ENCODE data around the gene VCPKMT. TPM values are rescaled to one million over a fixed set of nuclear protein-coding genes. Genes with fewer than 3 reads are reported as not detected.

Gene VCPKMT
- total RNA-seq, 1 donor from 2014 or later: 13.9 TPM

DNA sequence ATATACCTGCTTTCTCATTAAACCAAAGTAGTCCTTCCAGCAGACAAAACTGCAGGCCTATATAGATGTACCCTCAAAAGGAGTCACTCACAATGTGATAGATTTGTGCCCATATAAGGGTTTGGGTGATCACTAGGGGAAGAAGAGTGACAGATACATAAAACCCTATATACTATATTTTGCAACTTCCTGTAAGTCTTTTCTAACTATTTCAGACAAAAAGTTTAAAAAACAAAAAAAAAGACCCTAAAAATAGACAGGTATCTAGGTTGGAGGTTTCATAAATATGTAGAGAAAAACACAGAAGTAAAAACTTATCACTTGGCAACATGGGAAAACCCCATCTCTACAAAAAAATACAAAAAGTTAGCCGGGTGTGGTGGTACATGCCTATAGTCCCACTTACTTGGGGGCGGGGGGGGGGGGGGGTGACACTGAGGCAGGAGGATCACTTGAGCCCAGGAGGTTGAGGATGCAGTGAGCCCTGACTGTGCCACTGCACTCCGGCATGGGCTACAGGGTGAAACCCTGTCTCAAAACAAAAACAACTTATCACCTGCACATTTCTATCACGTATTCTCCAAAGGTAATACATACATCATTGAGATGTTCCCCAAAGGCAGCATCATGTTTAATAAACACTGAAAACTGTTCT, 2.9 kb downstream of the VCPKMT start:
- H3K4me1 Mint-ChIP-seq (ENCODE audit: unreplicated experiment): peaks cover 6% of the 10 kb centered on the region
- no peaks in the 10 kb centered on the region for H3K9me3 Mint-ChIP-seq
- H3K27ac Mint-ChIP-seq: peak overlapping the region; percentile 22
- TF ChIP-seq, protein P1, sequence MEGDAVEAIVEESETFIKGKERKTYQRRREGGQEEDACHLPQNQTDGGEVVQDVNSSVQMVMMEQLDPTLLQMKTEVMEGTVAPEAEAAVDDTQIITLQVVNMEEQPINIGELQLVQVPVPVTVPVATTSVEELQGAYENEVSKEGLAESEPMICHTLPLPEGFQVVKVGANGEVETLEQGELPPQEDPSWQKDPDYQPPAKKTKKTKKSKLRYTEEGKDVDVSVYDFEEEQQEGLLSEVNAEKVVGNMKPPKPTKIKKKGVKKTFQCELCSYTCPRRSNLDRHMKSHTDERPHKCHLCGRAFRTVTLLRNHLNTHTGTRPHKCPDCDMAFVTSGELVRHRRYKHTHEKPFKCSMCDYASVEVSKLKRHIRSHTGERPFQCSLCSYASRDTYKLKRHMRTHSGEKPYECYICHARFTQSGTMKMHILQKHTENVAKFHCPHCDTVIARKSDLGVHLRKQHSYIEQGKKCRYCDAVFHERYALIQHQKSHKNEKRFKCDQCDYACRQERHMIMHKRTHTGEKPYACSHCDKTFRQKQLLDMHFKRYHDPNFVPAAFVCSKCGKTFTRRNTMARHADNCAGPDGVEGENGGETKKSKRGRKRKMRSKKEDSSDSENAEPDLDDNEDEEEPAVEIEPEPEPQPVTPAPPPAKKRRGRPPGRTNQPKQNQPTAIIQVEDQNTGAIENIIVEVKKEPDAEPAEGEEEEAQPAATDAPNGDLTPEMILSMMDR (conservative IDR thresholded peaks at IDR 0.05): no peak
- peak overlapping the region; percentile 53 for H3K4me3 Mint-ChIP-seq
- no peaks in the 10 kb centered on the region for H3K27me3 Mint-ChIP-seq
- DNase-seq (ENCODE audit: extremely low spot score, unreplicated experiment): no peak
- H3K36me3 Mint-ChIP-seq: peaks cover 33% of the 10 kb centered on the region

DNA sequence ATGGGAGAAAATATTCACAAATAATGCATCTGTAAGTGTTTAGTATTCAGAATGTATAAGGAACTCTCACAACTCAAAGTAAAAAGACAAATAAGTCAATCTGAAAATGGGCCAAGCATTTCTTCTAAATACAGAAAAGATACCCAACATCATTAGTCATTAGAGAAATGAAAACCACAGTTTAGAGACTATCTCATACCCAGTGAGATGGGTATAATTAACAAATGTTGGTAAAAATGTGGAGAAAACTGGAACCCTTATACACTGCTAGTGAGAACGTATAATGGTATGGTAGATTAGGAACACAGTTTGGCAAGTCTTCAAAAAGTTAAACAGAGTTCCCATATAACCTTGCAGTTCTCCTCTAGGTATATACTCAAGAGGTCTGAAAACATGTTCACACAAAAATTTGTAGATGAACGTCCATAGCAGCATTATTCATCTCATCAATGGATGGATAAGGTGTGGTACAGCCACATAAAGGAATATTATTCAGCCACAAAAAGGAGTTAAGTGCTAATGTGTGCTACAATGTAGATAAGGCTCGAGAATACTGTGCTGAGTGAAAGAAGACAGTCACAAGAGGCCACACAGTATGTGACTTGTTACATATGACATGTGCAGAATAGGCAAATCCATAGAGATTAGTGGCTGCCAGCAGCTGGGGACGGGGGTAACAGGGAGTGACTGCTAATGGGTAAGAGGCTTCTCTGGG, 5.9 kb downstream of the VCPKMT start:
- TF ChIP-seq, protein P1 (conservative IDR thresholded peaks at IDR 0.05): no peak
- Mint-ChIP-seq H3K27ac (no peak overlapping the region), H3K27me3 (no peaks in the 10 kb centered on the region), H3K36me3 (peaks cover 31% of the 10 kb centered on the region), H3K4me1 (ENCODE audit: unreplicated experiment) (no peaks in the 10 kb centered on the region), H3K4me3 (no peak overlapping the region), H3K9me3 (no peaks in the 10 kb centered on the region)
- DNase-seq (ENCODE audit: extremely low spot score, unreplicated experiment): no peak

DNA sequence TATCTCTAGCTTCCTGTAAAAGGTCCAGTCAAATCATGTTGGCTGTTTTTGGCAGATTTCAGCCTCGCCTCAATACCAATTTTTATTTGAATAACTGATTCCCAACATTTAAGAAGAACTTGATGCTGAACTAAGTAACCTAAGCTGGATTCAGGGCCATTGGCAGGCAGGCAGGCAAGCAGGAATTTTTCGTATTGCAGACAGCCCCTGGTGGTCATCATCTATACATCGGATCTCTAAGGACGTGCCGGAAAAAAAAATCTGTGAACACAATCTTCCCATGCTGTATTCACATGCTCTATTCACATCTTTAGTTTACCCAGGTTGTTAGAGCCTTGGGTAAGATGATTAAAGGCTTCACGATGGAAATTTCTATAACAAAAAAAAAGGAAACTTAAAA, 7.0 kb downstream of the VCPKMT start:
- DNase-seq (ENCODE audit: extremely low spot score, unreplicated experiment): no peak

DNA sequence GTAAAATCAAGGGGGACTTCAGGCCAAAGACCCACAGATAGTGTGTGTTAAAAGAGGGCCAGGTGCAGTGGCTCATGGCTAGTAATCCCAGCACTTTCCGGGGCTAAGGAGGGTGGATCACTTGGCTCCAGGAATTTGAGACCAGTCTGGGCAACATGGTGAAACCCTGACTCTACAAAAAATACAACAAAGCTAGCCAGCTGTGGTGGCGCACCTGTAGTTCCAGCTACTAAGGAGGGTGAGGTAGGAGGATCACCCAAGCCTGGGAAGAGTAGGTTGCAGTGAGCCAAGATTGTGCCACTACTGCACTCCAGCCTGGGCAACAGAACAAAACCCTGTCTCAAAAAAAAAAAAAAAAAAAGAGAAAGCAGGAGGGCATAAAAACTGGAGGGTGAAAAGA, 8.5 kb downstream of the VCPKMT start:
- no peak overlapping the region for H3K27ac Mint-ChIP-seq
- H3K27me3 Mint-ChIP-seq: no peaks in the 10 kb centered on the region
- DNase-seq (ENCODE audit: extremely low spot score, unreplicated experiment): no peak
- no peaks in the 10 kb centered on the region for H3K4me1 Mint-ChIP-seq (ENCODE audit: unreplicated experiment)
- H3K4me3 Mint-ChIP-seq: no peak overlapping the region
- H3K36me3 Mint-ChIP-seq: peaks cover 26% of the 10 kb centered on the region
- H3K9me3 Mint-ChIP-seq: no peaks in the 10 kb centered on the region
- TF ChIP-seq, protein P1 (conservative IDR thresholded peaks at IDR 0.05): no peak

More for the DNA sequence above, 7.0 kb downstream of the VCPKMT start:
- peaks cover 30% of the 10 kb centered on the region for H3K36me3 Mint-ChIP-seq
- no peak overlapping the region for H3K4me3 Mint-ChIP-seq
- H3K4me1 Mint-ChIP-seq (ENCODE audit: unreplicated experiment): no peaks in the 10 kb centered on the region
- H3K9me3 Mint-ChIP-seq: no peaks in the 10 kb centered on the region
- TF ChIP-seq, protein P1 (conservative IDR thresholded peaks at IDR 0.05): peak; percentile 71
- no peak overlapping the region for H3K27ac Mint-ChIP-seq
- H3K27me3 Mint-ChIP-seq: no peaks in the 10 kb centered on the region

DNA sequence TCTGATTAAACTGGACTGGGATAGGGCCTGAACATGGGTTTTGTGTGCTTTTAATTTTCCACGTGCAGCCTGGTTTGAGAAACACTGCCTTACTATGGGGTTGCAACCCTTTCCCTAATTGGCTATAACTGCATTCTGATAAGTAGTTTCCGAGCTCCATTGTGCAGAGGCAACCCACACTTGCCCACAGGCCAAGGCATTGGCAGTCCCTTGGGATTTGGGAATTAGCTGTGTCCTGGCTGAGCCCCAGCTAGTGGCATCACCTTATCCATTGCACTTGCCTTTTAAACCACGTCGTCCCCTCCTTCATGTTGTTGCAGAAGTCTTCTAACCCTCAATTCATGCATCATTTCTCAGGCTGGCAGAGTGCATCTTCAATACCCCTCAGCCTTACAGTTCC, 10.2 kb downstream of the VCPKMT start:
- Mint-ChIP-seq H3K4me1 (ENCODE audit: unreplicated experiment) (no peaks in the 10 kb centered on the region), H3K27ac (peak overlapping the region; percentile 6), H3K36me3 (peaks cover 20% of the 10 kb centered on the region), H3K9me3 (no peaks in the 10 kb centered on the region), H3K27me3 (no peaks in the 10 kb centered on the region), H3K4me3 (no peak overlapping the region)
- no peak for DNase-seq (ENCODE audit: extremely low spot score, unreplicated experiment)
- TF ChIP-seq, protein P1 (conservative IDR thresholded peaks at IDR 0.05): no peak

Data from type B pancreatic cell (in vitro differentiated cells).